H9 (cell line): ENCODE measurements around the gene RBPJ. TPM values are rescaled to one million over a fixed set of nuclear protein-coding genes. Genes with fewer than 3 reads are reported as not detected.

ENCODE experiments used
- DNase-seq: peaks from one replicate; pipeline ENCODE4 v3.0.0-alpha.2; 2017
- H2AFZ ChIP-seq: one replicate; pipeline ENCODE4 v1.6.1; 2013; ENCODE audit warnings: mild to moderate bottlenecking, low read length, control low read depth, moderate library complexity
- H2AK5ac ChIP-seq: 2 replicates; pipeline ENCODE4 v1.6.1; 2013; ENCODE audit warnings: low read length, control low read depth, mixed read lengths; ENCODE audit not compliant: insufficient read length
- H2BK120ac ChIP-seq: one replicate; pipeline ENCODE4 v1.6.1; 2013; ENCODE audit warnings: low read depth, mild to moderate bottlenecking, low read length, control low read depth, inconsistent platforms; ENCODE audit not compliant: poor library complexity, severe bottlenecking
- H2BK12ac ChIP-seq: 2 replicates; pipeline ENCODE4 v1.6.1; 2013; ENCODE audit warnings: low read length, control low read depth, mixed read lengths, low read depth; ENCODE audit not compliant: insufficient read length
- H2BK15ac ChIP-seq: 2 replicates; pipeline ENCODE4 v1.6.1; 2013; ENCODE audit warnings: low read depth, low read length, control low read depth
- H2BK20ac ChIP-seq: one replicate; pipeline ENCODE4 v1.6.1; 2013; ENCODE audit warnings: low read depth, mild to moderate bottlenecking, low read length, control low read depth, inconsistent platforms; ENCODE audit not compliant: poor library complexity, severe bottlenecking
- H2BK5ac ChIP-seq: 2 replicates; pipeline ENCODE4 v1.6.1; 2013; ENCODE audit warnings: low read length, control low read depth, mixed read lengths; ENCODE audit not compliant: insufficient read length
- H3K14ac ChIP-seq: 2 replicates; pipeline ENCODE4 v1.6.1; 2013; ENCODE audit warnings: low read length, control low read depth; ENCODE audit not compliant: insufficient read depth
- H3K18ac ChIP-seq: 2 replicates; pipeline ENCODE4 v1.6.1; 2013; ENCODE audit warnings: low read depth, mild to moderate bottlenecking, mixed read lengths, low read length, control low read depth; ENCODE audit not compliant: insufficient read length
- H3K23ac ChIP-seq: 2 replicates; pipeline ENCODE4 v1.6.1; 2013; ENCODE audit warnings: low read length, control low read depth, mixed read lengths, low read depth; ENCODE audit not compliant: insufficient read length
- H3K23me2 ChIP-seq: 2 replicates; pipeline ENCODE4 v1.6.1; 2013; ENCODE audit warnings: low read depth, mild to moderate bottlenecking, mixed read lengths, low read length, control low read depth; ENCODE audit not compliant: insufficient read length, poor library complexity, severe bottlenecking
- H3K27ac ChIP-seq: 2 replicates; pipeline ENCODE4 v1.5.1; 2013; ENCODE audit warnings: low read length, control low read depth, mixed read lengths, low read depth; ENCODE audit not compliant: insufficient read length
- H3K27me3 ChIP-seq: 2 replicates; pipeline ENCODE4 v1.6.1; 2013; ENCODE audit warnings: low read length, control low read depth, inconsistent platforms; ENCODE audit not compliant: insufficient read depth
- H3K4ac ChIP-seq: 2 replicates; pipeline ENCODE4 v1.6.1; 2013; ENCODE audit warnings: low read depth, mild to moderate bottlenecking, control low read depth, inconsistent platforms, low read length, moderate library complexity
- H3K4me1 ChIP-seq: 2 replicates; pipeline ENCODE4 v1.6.1; 2013; ENCODE audit warnings: low read length, control low read depth, inconsistent platforms; ENCODE audit not compliant: insufficient read depth
- H3K4me2 ChIP-seq: 2 replicates; pipeline ENCODE4 v1.6.1; 2013; ENCODE audit warnings: low read length, control low read depth, mixed read lengths; ENCODE audit not compliant: insufficient read length, insufficient read depth
- H3K56ac ChIP-seq: 2 replicates; pipeline ENCODE4 v1.6.1; 2013; ENCODE audit warnings: low read depth, mild to moderate bottlenecking, mixed read lengths, low read length, control low read depth; ENCODE audit not compliant: insufficient read length
- H3K79me1 ChIP-seq: 2 replicates; pipeline ENCODE4 v1.6.1; 2013; ENCODE audit warnings: low read depth, mild to moderate bottlenecking, moderate library complexity, low read length, control low read depth, inconsistent platforms; ENCODE audit not compliant: insufficient read depth, poor library complexity, severe bottlenecking
- H3K79me2 ChIP-seq: 2 replicates; pipeline ENCODE4 v1.6.1; 2013; ENCODE audit warnings: low read length, control low read depth, inconsistent platforms; ENCODE audit not compliant: insufficient read depth
- H3K9ac ChIP-seq: 2 replicates; pipeline ENCODE4 v1.6.1; 2013; ENCODE audit warnings: low read length, control low read depth, mixed read lengths; ENCODE audit not compliant: insufficient read length; ENCODE audit errors: extremely low read depth
- H3K9me3 ChIP-seq: one replicate; pipeline ENCODE4 v1.6.1; 2013; ENCODE audit warnings: low read depth, low read length, inconsistent platforms; ENCODE audit not compliant: control insufficient read depth
- H3T11ph ChIP-seq: one replicate; pipeline ENCODE4 v1.6.1; 2013; ENCODE audit warnings: mild to moderate bottlenecking, low read length, control low read depth, inconsistent platforms
- H4K20me1 ChIP-seq: one replicate; pipeline ENCODE4 v1.6.1; 2013; ENCODE audit not compliant: control insufficient read depth, insufficient read length, insufficient read depth
- H4K5ac ChIP-seq: 2 replicates; pipeline ENCODE4 v1.6.1; 2013; ENCODE audit warnings: low read depth, mild to moderate bottlenecking, mixed read lengths, low read length, control low read depth; ENCODE audit not compliant: insufficient read length
- H4K8ac ChIP-seq: replicated peaks from 2 replicates; pipeline ENCODE4 v1.6.1; 2013; ENCODE audit warnings: low read length, control low read depth, mixed read lengths, low read depth; ENCODE audit not compliant: insufficient read length
- H4K91ac ChIP-seq: 2 replicates; pipeline ENCODE4 v1.6.1; 2013; ENCODE audit warnings: low read depth, mild to moderate bottlenecking, moderate library complexity, mixed read lengths, low read length, control low read depth; ENCODE audit not compliant: insufficient read length
- H3K27ac Mint-ChIP-seq, 3 experiments: 2 replicates in 2 of 3; 3 replicates in 1 of 3; pipeline ENCODE4 v1.8.0; 2020 to 2021; ENCODE audit warnings: mixed read lengths in 3 of 3, mild to moderate bottlenecking in 1 of 3, moderate library complexity in 1 of 3
- H3K27me3 Mint-ChIP-seq: 2 replicates; pipeline ENCODE4 v1.8.0; 2021; ENCODE audit warnings: low read depth, mild to moderate bottlenecking, moderate library complexity, mixed read lengths
- H3K36me3 Mint-ChIP-seq, 3 experiments: 2 replicates in 2 of 3; 3 replicates in 1 of 3; pipeline ENCODE4 v1.8.0; 2020 to 2021; ENCODE audit warnings: low read depth in 3 of 3, mixed read lengths in 3 of 3; ENCODE audit not compliant: insufficient read depth in 1 of 3
- H3K4me1 Mint-ChIP-seq, 2 experiments: 2 replicates each; pipeline ENCODE4 v1.8.0; 2020; ENCODE audit warnings: mixed read lengths in 2 of 2
- H3K4me3 Mint-ChIP-seq, 2 experiments: 2 replicates in 1 of 2; 3 replicates in 1 of 2; pipeline ENCODE4 v1.8.0; 2020 to 2021; ENCODE audit warnings: mild to moderate bottlenecking in 2 of 2, mixed read lengths in 2 of 2, moderate library complexity in 1 of 2
- H3K9me3 Mint-ChIP-seq, 2 experiments: 2 replicates in 1 of 2; 3 replicates in 1 of 2; pipeline ENCODE4 v1.8.0; 2020; ENCODE audit warnings: mild to moderate bottlenecking in 2 of 2, mixed read lengths in 2 of 2, moderate library complexity in 1 of 2
- WGBS: extraction: QIAGEN DNeasy Blood & Tissue Kit; methylation state at CpG from one replicate; pipeline ENCODE4 v1.1.7; 2013; ENCODE audit warnings: missing lambda C conversion rate, low lambda C conversion rate, mixed read lengths; ENCODE audit not compliant: insufficient read length; ENCODE audit errors: extremely low coverage; 5-methylcytosine and 5-hydroxymethylcytosine counted together
- total RNA-seq: library from RNA; stranded (reverse); gene quantifications from 2 replicates; pipeline ENCODE4 v1.2.1, GENCODE V29; 2021
- TF ChIP-seq, protein P1 (sequence below): fragments of 200-600 bp; sonication (generic); conservative IDR thresholded peaks from 3 replicates; pipeline ENCODE4 v1.8.0; 2021; ENCODE audit warnings: antibody characterized with exemption, mild to moderate bottlenecking

The RBPJ gene
- total RNA-seq, 1 experiment from 2014 or later, result 166 TPM

- H2BK20ac ChIP-seq, result no peak overlapping the region
- H3K27me3 ChIP-seq, result no peaks in the 10 kb centered on the region
- Mint-ChIP-seq H3K27me3 (no peaks in the 10 kb centered on the region; the same call in 1 of the 2 replicates), H3K4me3 (no peak overlapping the region), H3K4me1 (peaks cover 28 to 37% of the 10 kb centered on the region in 2 experiments), H3K36me3 (peaks cover 50 to 70% (median 62%) of the 10 kb centered on the region in 3 experiments), H3K27ac (peak overlapping the region in 2 of 3 experiments; percentile 19 to 34; a peak in 4 of 7 replicates), H3K9me3 (peaks cover 17 to 20% of the 10 kb centered on the region in 2 experiments)
- no peak overlapping the region for H3T11ph ChIP-seq
- no peak overlapping the region for H3K4ac ChIP-seq
- no peak overlapping the region for H3K27ac ChIP-seq
- no peaks in the 10 kb centered on the region for H4K20me1 ChIP-seq
- H4K8ac ChIP-seq, result no peak overlapping the region
- no peaks in the 10 kb centered on the region; the same call in 1 of the 2 replicates for H3K4me1 ChIP-seq
- H3K9ac ChIP-seq, result no peak overlapping the region
- H3K23me2 ChIP-seq, result no peaks in the 10 kb centered on the region
- H2BK15ac ChIP-seq, result no peak overlapping the region
- no peak overlapping the region for H2AFZ ChIP-seq
- no peak overlapping the region for H2AK5ac ChIP-seq
- H3K9me3 ChIP-seq, result no peaks in the 10 kb centered on the region
- H2BK5ac ChIP-seq, result no peak overlapping the region
- no peak for DNase-seq
- H4K91ac ChIP-seq, result no peak overlapping the region
- no peaks in the 10 kb centered on the region for H3K79me1 ChIP-seq
- TF ChIP-seq, protein P1, sequence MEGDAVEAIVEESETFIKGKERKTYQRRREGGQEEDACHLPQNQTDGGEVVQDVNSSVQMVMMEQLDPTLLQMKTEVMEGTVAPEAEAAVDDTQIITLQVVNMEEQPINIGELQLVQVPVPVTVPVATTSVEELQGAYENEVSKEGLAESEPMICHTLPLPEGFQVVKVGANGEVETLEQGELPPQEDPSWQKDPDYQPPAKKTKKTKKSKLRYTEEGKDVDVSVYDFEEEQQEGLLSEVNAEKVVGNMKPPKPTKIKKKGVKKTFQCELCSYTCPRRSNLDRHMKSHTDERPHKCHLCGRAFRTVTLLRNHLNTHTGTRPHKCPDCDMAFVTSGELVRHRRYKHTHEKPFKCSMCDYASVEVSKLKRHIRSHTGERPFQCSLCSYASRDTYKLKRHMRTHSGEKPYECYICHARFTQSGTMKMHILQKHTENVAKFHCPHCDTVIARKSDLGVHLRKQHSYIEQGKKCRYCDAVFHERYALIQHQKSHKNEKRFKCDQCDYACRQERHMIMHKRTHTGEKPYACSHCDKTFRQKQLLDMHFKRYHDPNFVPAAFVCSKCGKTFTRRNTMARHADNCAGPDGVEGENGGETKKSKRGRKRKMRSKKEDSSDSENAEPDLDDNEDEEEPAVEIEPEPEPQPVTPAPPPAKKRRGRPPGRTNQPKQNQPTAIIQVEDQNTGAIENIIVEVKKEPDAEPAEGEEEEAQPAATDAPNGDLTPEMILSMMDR, result no peak
- no peak overlapping the region for H3K14ac ChIP-seq
- H2BK12ac ChIP-seq, result no peak overlapping the region
- no peak overlapping the region for H3K23ac ChIP-seq
- no peak overlapping the region for H3K56ac ChIP-seq
- no peak overlapping the region for H3K18ac ChIP-seq
- no peak overlapping the region for H4K5ac ChIP-seq
- no CpG with 5 or more reads among the region's 3 CpGs for WGBS
- no peak overlapping the region for H3K4me2 ChIP-seq
- H3K79me2 ChIP-seq, result no peaks in the 10 kb centered on the region; the same call in 1 of the 2 replicates
- no peak overlapping the region for H2BK120ac ChIP-seq
Measured at GRCh38 chr4:26402458-26402857, 81.6 kb downstream of the RBPJ start.
